Measurements from ENCODE around the gene DCDC2.
"Not testable (repeated sequence)": the region's sequence is repeated elsewhere in the genome, so short reads cannot be mapped to it uniquely, and the experiment has no call there.

DCDC2 gene

DNA sequence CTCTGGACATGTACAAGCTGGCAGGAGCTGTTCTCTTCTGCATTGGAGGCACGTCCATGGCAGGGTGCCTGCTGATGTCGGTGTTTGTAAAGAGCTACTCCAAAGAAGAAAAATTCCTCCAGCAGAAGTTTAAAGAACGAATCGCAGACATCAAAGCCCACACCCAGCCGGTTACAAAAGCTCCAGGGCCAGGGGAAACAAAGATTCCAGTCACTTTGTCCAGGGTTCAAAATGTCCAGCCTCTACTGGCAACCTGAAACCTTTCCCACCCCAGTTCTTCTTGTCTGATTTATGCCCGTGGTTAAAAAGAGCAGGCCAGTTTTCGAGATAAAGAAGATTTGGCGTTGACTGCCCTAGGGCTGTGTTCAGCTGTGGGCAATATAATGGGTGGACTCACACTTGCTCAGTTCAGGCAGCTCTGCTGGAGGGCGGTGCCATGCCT is 212.1 kb downstream of the DCDC2 start:
- DNase-seq (ENCODE audit: low spot score): no peak

DNA sequence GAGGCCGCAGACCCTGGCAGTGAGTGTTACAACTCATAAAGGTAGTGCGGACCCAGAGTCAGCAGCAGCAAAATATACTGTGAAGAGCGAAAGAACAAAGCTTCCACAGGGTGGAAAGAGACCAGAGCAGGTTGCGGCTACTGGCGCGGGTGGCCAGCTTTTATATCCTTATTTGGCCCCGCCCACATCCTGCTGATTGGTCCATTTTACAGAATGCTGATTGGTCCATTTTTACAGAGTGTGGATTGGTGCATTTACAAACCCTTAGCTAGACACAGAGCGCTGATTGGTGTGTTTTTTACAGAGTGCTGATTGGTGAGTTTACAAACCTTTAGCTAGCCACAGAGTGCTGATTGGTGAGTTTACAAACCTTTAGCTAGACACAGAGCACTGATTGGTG is 215.1 kb downstream of the DCDC2 start:
- not testable (repeated sequence) for DNase-seq (ENCODE audit: low spot score)

DNA sequence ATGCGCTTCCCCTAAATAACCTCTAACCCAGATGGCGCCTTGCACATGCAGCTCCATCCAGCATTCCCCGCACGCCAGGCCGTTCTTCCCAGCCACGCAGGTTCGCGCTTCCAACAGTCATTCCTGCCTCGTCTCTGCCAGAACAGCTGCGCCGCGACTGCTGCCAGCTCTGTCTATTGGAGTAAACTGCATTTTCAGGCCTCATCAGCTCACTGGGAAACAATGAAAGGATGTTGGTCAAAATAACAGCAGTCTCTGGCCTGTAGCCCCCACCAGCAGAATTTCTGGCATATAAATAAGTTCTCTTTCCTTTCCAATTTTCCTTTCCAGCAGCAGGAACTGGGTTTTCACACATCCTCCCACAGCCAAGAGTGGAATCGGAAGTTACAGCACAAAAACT is 217.3 kb downstream of the DCDC2 start:
- DNase-seq (ENCODE audit: low spot score): no peak

DNA sequence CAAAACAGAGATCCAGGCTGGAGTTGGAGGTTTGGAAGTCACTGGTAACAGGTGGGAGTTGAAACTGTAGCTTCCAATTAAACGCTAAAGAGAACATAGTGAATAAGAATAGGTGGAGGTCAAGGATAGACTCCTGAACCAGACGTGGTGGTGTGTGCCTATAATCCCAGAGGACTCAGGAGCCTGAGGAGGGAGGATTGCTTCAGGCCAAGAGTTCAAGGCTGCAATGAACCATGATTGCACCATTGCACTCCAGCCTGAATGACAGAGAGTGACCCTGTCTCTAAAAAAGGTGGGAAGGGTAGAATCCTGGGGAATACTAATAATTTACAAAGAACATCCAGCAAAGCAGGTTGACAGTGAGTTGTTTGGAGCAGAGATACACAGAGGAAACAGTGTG is 218.2 kb downstream of the DCDC2 start:
- DNase-seq (ENCODE audit: low spot score): no peak

DNA sequence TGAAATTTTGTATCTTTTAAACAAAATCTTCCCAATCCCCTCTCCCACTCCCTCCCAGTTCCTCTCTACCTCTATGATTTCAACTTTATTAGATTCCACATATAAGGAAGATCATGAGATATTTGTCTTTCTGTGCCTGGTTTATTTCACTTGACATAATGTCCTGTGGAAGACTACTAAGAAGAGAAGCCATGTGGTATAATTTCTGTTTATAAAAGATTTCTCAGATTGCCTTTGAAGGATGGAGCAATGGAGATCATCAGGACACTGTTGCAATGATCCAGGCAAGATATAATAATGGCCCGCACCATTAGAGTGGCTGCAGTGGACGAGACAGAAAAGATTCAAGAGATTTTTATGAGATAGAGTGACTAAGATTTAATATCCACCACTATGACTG is 218.8 kb downstream of the DCDC2 start:
- DNase-seq (ENCODE audit: low spot score): no peak

DNA sequence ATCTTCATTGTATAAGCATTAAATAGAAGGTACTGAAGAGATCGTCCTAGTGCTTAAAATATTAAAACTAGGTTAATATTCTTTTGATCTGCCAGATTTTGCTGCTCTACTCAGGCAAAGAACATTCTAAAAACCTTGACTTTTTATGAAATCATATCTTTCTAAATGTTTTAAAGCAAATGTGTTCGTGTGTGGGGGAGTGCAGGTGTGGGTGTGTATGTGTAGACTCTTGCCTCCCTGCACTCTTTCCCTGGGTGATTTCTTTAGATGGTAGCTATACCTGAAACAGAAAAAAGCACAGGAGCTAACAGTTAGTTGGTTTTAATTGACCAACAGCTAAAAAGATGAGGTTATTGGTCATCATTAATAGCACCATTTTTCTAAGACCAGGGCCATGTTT is 226.1 kb downstream of the DCDC2 start:
- DNase-seq (ENCODE audit: low spot score): no peak

DNA sequence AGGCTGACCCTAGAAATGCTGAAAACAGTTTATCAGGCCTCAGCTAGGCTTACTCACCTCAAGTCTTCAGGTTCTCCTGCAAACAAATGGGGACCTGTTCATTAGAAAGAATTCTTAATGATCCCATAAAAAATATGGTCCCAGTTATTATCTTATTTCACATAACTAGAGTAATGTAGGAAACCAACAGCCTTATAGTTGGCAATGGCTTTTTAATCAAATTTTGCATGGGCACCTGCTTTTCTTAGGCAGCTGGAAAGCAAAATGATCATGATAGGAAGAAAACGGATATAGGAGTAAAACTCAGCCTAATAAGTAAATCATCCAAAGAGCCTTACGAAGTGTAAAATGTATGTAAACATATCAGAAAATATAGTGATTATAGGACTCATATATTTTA is 230.5 kb downstream of the DCDC2 start:
- DNase-seq (ENCODE audit: low spot score): no peak

DNA sequence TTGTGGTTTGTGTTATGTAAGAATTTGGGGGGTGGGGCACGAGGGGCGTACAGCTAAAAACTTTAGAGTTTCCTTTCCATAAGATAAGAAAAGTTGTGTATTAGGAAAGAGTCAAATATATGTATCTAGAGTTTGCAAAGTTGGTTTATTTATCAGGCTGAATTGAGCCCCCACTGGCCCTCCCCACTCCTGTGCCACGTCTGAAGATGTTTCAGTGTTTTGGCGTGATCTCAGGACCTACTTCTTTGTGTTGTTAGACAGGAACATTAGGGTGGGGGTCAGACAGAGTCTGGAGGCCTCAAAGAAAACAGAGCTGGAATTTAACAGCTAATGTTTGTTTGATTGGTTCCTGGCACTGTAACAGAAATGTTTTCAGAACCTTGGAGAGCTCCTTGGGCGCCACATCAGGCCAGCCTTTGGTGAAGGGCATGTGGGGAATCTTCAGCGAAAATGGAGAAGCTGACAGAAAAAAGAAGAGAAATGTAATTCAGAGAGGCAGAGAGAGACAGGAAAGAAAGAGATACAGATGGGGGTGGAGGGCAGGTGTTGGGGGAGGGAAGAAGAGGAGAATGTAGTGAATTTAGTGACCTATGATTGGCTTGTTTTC is 231.2 kb downstream of the DCDC2 start:
- no peak for DNase-seq (ENCODE audit: low spot score)

DNA sequence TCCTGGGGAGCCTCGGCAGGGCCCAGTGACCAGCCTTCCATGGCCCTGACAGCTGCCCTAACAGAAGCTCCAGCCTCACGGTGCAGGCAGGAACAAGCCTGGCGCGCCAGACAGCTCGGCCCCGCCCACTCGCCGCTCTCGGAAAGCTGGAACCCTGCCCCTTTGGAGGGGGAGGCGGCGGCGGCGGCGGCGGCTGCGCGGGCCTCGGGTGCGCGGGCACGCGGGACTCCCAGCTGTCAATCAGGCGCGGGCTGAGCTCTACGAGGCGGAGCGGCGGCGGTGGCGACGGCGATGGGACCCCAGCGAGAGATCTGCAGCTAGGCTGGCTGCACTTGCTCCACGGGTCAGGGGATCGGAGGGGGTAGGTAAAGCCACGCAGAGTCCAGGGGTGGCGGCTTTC is 231.9 kb downstream of the DCDC2 start, which contains the start of gene NRSN1:
Gene NRSN1, plus strand, starts transcription at position 236 of the 400 bp plus-strand sequence. CDS start 8,113 bp downstream, outside the sequence.
- DNase-seq (ENCODE audit: low spot score): no peak

DNA sequence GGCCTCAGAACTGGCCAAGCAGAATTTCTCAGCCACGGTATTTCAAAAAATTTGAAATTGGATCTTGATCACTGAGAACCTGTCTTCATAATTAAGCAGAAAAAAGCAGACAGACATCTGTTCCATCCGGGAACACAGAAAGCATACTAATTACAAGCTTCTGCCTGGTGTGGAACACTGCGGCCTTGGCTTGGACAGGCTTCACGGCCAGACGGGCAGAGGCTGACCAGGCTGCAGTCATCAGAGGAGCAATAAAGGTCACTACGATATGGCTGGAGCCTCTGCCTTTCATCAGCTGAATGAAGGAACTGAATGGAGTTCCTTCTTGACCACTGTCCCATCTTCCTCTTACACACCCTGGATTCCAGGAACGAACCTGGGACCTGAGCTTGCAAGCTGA is 235.7 kb downstream of the DCDC2 start:
- no peak for DNase-seq (ENCODE audit: low spot score)
